Ovary (tissue), 3 donors: Measurements from ENCODE around the gene SDCCAG8.

Experiments
- CTCF ChIP-seq, 3 donors: fragments of 450-650 bp in 2 of 3; fragments of 200-600 bp in 1 of 3; IDR thresholded peaks; one replicate each; pipeline versions ENCODE4 v1.5.1 to v1.8.0; 2016 to 2022; ENCODE audit warnings: antibody characterized with exemption in 3 of 3, mild to moderate bottlenecking in 1 of 3
- EP300 ChIP-seq: sonication (generic); formaldehyde crosslinking; IDR thresholded peaks from one replicate; pipeline ENCODE4 v1.6.1; 2017; ENCODE audit warnings: antibody characterized with exemption
- POLR2A ChIP-seq: fragments of 450-650 bp; IDR thresholded peaks from one replicate; pipeline ENCODE4 v1.6.1; 2017; ENCODE audit warnings: antibody characterized with exemption, mild to moderate bottlenecking, moderate library complexity
- donor health status: DM: no; HTN: no; CAD: no.

GRCh38 chr1:243393096-243393495 is 137.3 kb downstream of the SDCCAG8 start:
- TF ChIP-seq CTCF (IDR thresholded peaks at IDR 0.05) (no peak), EP300 (no peak), POLR2A (no peak)
